Stimulated activated CD8-positive, alpha-beta memory T cell treated with anti-CD3 and anti-CD28 coated beads, Interleukin-7, amount 100 ng/mL, for 4 hours (primary cell): ENCODE data around the gene KRT86.
"Not testable (repeated sequence)": the region's sequence is repeated elsewhere in the genome, so short reads cannot be mapped to it uniquely, and the experiment has no call there.

Source experiments
- DNase-seq, 2 donors: peaks; one replicate each; pipeline ENCODE4 v3.0.0-alpha.2; 2020; ENCODE audit warnings: low read depth in 2 of 2

The KRT86 gene

GRCh38 chr12:52336641-52337040 lies 62.2 kb downstream of the KRT86 start:
- no peak for DNase-seq

GRCh38 chr12:52337054-52337453 lies 62.6 kb downstream of the KRT86 start:
- no peak for DNase-seq

GRCh38 chr12:52338241-52338960 lies 64.0 kb downstream of the KRT86 start:
- DNase-seq: no peak

- DNase-seq: no peak
Observed at GRCh38 chr12:52341066-52341580, 66.7 kb downstream of the KRT86 start.

GRCh38 chr12:52342781-52343490 lies 68.5 kb downstream of the KRT86 start:
- DNase-seq: no peak

GRCh38 chr12:52343550-52343949 lies 69.1 kb downstream of the KRT86 start:
- no peak for DNase-seq

GRCh38 chr12:52344111-52344510 lies 69.7 kb downstream of the KRT86 start:
- DNase-seq: no peak

- not testable (repeated sequence) for DNase-seq
Observed at GRCh38 chr12:52345041-52345440, 70.6 kb downstream of the KRT86 start.

GRCh38 chr12:52346593-52346992 lies 72.1 kb downstream of the KRT86 start:
- DNase-seq: no peak

GRCh38 chr12:52347016-52347415 lies 72.6 kb downstream of the KRT86 start:
- no peak for DNase-seq

GRCh38 chr12:52347551-52348510 lies 73.4 kb downstream of the KRT86 start:
- DNase-seq: no peak

- no peak for DNase-seq
Observed at GRCh38 chr12:52349196-52349595, 74.8 kb downstream of the KRT86 start.

GRCh38 chr12:52350021-52350620 lies 75.7 kb downstream of the KRT86 start:
- no peak for DNase-seq

GRCh38 chr12:52350786-52351185 lies 76.3 kb downstream of the KRT86 start:
- DNase-seq: no peak

- peak; percentile 33 to 52 for DNase-seq
Observed at GRCh38 chr12:52351196-52352059, 77.0 kb downstream of the KRT86 start.

- DNase-seq: no peak
Observed at GRCh38 chr12:52352951-52353350, 78.5 kb downstream of the KRT86 start.

- DNase-seq: no peak
Observed at GRCh38 chr12:52353766-52354165, 79.3 kb downstream of the KRT86 start.

- no peak for DNase-seq
Observed at GRCh38 chr12:52354200-52354599, 79.8 kb downstream of the KRT86 start.

- no peak for DNase-seq
Observed at GRCh38 chr12:52355176-52355575, 80.7 kb downstream of the KRT86 start.

- no peak for DNase-seq
Observed at GRCh38 chr12:52356031-52356761, 81.8 kb downstream of the KRT86 start.
